ENCODE measurements around the gene FXR1.

FXR1 gene

DNA sequence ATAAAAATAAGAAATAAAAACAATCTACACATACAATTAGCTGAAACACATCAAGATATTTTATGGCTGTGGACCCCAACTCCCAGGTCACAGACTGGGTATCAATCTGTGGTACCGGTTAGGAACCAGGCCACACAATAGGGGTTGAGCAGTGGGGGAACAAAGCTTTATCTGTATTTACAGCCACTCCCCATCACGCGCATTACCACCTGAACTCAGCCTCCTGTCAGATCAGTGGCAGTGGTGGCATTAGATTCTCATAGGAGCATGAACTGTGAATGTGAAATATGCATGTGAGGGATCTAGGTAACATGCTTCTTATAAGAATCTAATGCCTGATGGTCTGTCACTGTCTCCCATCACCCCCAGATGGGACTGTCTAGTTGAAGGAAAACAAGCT lies 94.8 kb downstream of the FXR1 start:
- no peak for DNase-seq (ENCODE audit: low read depth)

- DNase-seq (ENCODE audit: low read depth), result no peak
Observed at GRCh38 chr3:181008796-181009195, 96.3 kb downstream of the FXR1 start.

GRCh38 chr3:181009225-181009624 lies 96.8 kb downstream of the FXR1 start:
- no peak for DNase-seq (ENCODE audit: low read depth)

DNA sequence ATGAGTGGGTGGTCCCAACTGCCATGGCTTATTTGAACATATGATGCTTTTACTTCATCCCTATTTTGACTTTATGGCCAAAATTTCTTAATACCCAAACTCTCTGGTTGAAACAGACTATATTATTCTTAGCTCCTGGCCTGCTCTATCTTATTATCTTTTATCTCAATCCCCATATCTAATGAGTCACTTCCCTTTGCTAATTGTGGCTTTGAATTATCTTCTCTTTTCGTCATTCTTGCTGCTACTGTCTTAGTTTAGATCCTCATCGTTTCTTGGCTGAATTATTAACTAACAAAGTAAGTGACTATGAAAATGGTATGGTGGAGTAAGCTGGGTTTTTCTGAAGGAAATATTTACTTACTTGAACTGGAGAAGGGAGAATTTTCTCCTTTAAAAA lies 105.2 kb downstream of the FXR1 start:
- DNase-seq (ENCODE audit: low read depth), result no peak

GRCh38 chr3:181025204-181025603 lies 112.7 kb downstream of the FXR1 start:
- DNase-seq (ENCODE audit: low read depth), result no peak

DNA sequence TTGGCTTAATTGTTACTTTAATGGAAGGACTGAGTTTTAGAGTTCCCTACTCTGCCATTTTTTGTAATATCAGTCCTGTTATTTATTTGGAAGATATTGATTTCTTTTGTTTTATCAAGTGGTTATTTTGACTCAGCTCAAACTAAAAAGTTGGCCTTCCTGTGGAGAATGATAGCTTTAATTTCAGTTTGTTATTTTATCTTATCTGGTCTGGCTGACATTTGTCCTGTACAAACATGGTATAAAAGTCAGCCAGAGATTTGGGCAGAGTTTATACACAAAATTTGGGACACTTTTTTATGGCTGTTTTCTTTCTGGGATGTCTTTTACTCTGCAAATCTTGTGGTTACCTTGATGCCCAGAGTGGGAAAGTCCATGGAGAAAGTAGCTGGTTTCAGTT lies 118.5 kb downstream of the FXR1 start:
- DNase-seq (ENCODE audit: low read depth), result no peak

Data from activated gamma-delta T cell treated with anti-CD3 and anti-CD28 coated beads, Interleukin-2, amount 50 U/mL, for 16 hours (primary cell).